IPS-18a (cell line): ENCODE measurements around the gene KLHL18.
"Not testable (repeated sequence)": the region's sequence is repeated elsewhere in the genome, so short reads cannot be mapped to it uniquely, and the experiment has no call there.

Experiments used
- H3K27ac ChIP-seq: one replicate; pipeline ENCODE4 v1.5.1; 2013; ENCODE audit warnings: low read length
- H3K27me3 ChIP-seq: one replicate; pipeline ENCODE4 v1.6.1; 2013; ENCODE audit warnings: mild to moderate bottlenecking, low read length; ENCODE audit not compliant: control insufficient read depth, insufficient read depth
- H3K36me3 ChIP-seq: one replicate; pipeline ENCODE4 v1.6.1; 2013; ENCODE audit warnings: low read depth, low read length; ENCODE audit not compliant: control insufficient read depth
- H3K4me1 ChIP-seq: one replicate; pipeline ENCODE4 v1.6.1; 2013; ENCODE audit warnings: low read depth, low read length; ENCODE audit not compliant: control insufficient read depth
- H3K4me3 ChIP-seq: one replicate; pipeline ENCODE4 v1.5.1; 2013; ENCODE audit warnings: low read length
- H3K9ac ChIP-seq: one replicate; pipeline ENCODE4 v1.6.1; 2013; ENCODE audit warnings: mild to moderate bottlenecking, low read length, moderate library complexity
- H3K9me3 ChIP-seq: one replicate; pipeline ENCODE4 v1.6.1; 2013; ENCODE audit warnings: low read depth, low read length; ENCODE audit not compliant: control insufficient read depth

Gene KLHL18

GRCh38 chr3:47280519-47280918 is 2.2 kb upstream of the KLHL18 start:
- no peak overlapping the region for H3K27ac ChIP-seq
- no peaks in the 10 kb centered on the region for H3K9me3 ChIP-seq
- H3K36me3 ChIP-seq, result no peaks in the 10 kb centered on the region
- no peak overlapping the region for H3K4me3 ChIP-seq
- no peak overlapping the region for H3K9ac ChIP-seq
- H3K27me3 ChIP-seq, result no peaks in the 10 kb centered on the region
- peaks cover 7% of the 10 kb centered on the region for H3K4me1 ChIP-seq

GRCh38 chr3:47283193-47283537 is 421 bp downstream of the KLHL18 start:
- H3K9ac ChIP-seq, result peak overlapping the region; percentile 78
- no peaks in the 10 kb centered on the region for H3K27me3 ChIP-seq
- peaks cover 3% of the 10 kb centered on the region for H3K36me3 ChIP-seq
- H3K27ac ChIP-seq, result peak overlapping the region; percentile 51
- peak overlapping the region; percentile 85 for H3K4me3 ChIP-seq
- H3K9me3 ChIP-seq, result no peaks in the 10 kb centered on the region
- H3K4me1 ChIP-seq, result peaks cover 7% of the 10 kb centered on the region

- Histone ChIP-seq H3K4me3 (peak overlapping the region; percentile 85), H3K9ac (peak overlapping the region; percentile 78), H3K9me3 (no peaks in the 10 kb centered on the region), H3K27ac (peak overlapping the region; percentile 51), H3K27me3 (no peaks in the 10 kb centered on the region), H3K36me3 (peaks cover 8% of the 10 kb centered on the region), H3K4me1 (peaks cover 7% of the 10 kb centered on the region)
Observed at GRCh38 chr3:47283591-47284364, 1.0 kb downstream of the KLHL18 start.

- peaks cover 16% of the 10 kb centered on the region for H3K36me3 ChIP-seq
- no peak overlapping the region for H3K27ac ChIP-seq
- no peaks in the 10 kb centered on the region for H3K27me3 ChIP-seq
- H3K9me3 ChIP-seq, result no peaks in the 10 kb centered on the region
- peaks cover 2% of the 10 kb centered on the region for H3K4me1 ChIP-seq
- no peak overlapping the region for H3K4me3 ChIP-seq
- H3K9ac ChIP-seq, result no peak overlapping the region
Observed at GRCh38 chr3:47288966-47289910, 6.5 kb downstream of the KLHL18 start.

GRCh38 chr3:47291158-47291753 is 8.5 kb downstream of the KLHL18 start:
- Histone ChIP-seq H3K27me3 (no peaks in the 10 kb centered on the region), H3K27ac (no peak overlapping the region), H3K4me1 (no peaks in the 10 kb centered on the region), H3K4me3 (no peak overlapping the region), H3K36me3 (peaks cover 16% of the 10 kb centered on the region), H3K9me3 (no peaks in the 10 kb centered on the region), H3K9ac (no peak overlapping the region)

GRCh38 chr3:47291754-47292420 is 9.1 kb downstream of the KLHL18 start:
- H3K27ac ChIP-seq, H3K4me1 ChIP-seq, H3K9ac ChIP-seq, H3K27me3 ChIP-seq, H3K9me3 ChIP-seq, H3K4me3 ChIP-seq: not testable (repeated sequence)
- H3K36me3 ChIP-seq, result peaks cover 16% of the 10 kb centered on the region

GRCh38 chr3:47293822-47294221 is 11.1 kb downstream of the KLHL18 start:
- Histone ChIP-seq H3K27ac (no peak overlapping the region), H3K27me3 (no peaks in the 10 kb centered on the region), H3K36me3 (peaks cover 8% of the 10 kb centered on the region), H3K4me1 (no peaks in the 10 kb centered on the region), H3K9me3 (no peaks in the 10 kb centered on the region), H3K9ac (no peak overlapping the region), H3K4me3 (no peak overlapping the region)

GRCh38 chr3:47294392-47294791 is 11.6 kb downstream of the KLHL18 start:
- Histone ChIP-seq H3K27me3 (no peaks in the 10 kb centered on the region), H3K4me1 (no peaks in the 10 kb centered on the region), H3K9me3 (no peaks in the 10 kb centered on the region), H3K4me3 (no peak overlapping the region), H3K9ac (no peak overlapping the region), H3K36me3 (peaks cover 3% of the 10 kb centered on the region), H3K27ac (no peak overlapping the region)

GRCh38 chr3:47295322-47295721 is 12.6 kb downstream of the KLHL18 start:
- Histone ChIP-seq H3K4me1 (no peaks in the 10 kb centered on the region), H3K9me3 (no peaks in the 10 kb centered on the region), H3K36me3 (no peaks in the 10 kb centered on the region), H3K9ac (no peak overlapping the region), H3K27me3 (no peaks in the 10 kb centered on the region), H3K4me3 (no peak overlapping the region), H3K27ac (no peak overlapping the region)

GRCh38 chr3:47295976-47296375 is 13.2 kb downstream of the KLHL18 start:
- H3K27me3 ChIP-seq, result no peaks in the 10 kb centered on the region
- no peak overlapping the region for H3K27ac ChIP-seq
- H3K9me3 ChIP-seq, result no peaks in the 10 kb centered on the region
- no peak overlapping the region for H3K4me3 ChIP-seq
- H3K36me3 ChIP-seq, result no peaks in the 10 kb centered on the region
- no peak overlapping the region for H3K9ac ChIP-seq
- H3K4me1 ChIP-seq, result no peaks in the 10 kb centered on the region
